A673 (cell line): Measurements from ENCODE around the gene PRR23E. TPM values are rescaled to one million over a fixed set of nuclear protein-coding genes. Genes with fewer than 3 reads are reported as not detected.

Experiments
- BruUV-seq: library from RNA; stranded (reverse); fragments of 400-500 nt; replicated peaks from 2 replicates; lab custom pipeline; 2021; lab: Mats Ljungman, UMichigan
- CTCF ChIA-PET: fragments of 300-600 bp; sonication (Branson Sonifier 250); formaldehyde crosslinking; loops from one replicate; lab custom pipeline; 2022; ENCODE audit warnings: antibody characterized with exemption; lab: Charles Lee
- POLR2A ChIA-PET: fragments of 300-600 bp; sonication (Branson Sonifier 250); formaldehyde crosslinking; loops from one replicate; lab custom pipeline; 2022; ENCODE audit warnings: antibody characterized with exemption; ENCODE audit not compliant: low non-redundant PET; lab: Charles Lee
- DNase-seq: peaks from one replicate; pipeline ENCODE4 v3.0.0-alpha.2; 2015; ENCODE audit warnings: low spot score
- H3K27ac ChIP-seq: fragments of 200-600 bp; sonication (generic); 2 replicates; pipeline ENCODE4 v1.5.1; 2016; ENCODE audit warnings: mixed run types, low read depth, mild to moderate bottlenecking, mixed read lengths, antibody characterized with exemption, low read length; ENCODE audit not compliant: poor library complexity, severe bottlenecking
- H3K27me3 ChIP-seq: fragments of 200-600 bp; sonication (generic); replicated peaks from 2 replicates; pipeline ENCODE4 v1.6.1; 2017; ENCODE audit warnings: mixed run types, low read depth, mild to moderate bottlenecking, mixed read lengths, antibody characterized with exemption, low read length; ENCODE audit not compliant: insufficient read depth, poor library complexity
- H3K36me3 ChIP-seq: fragments of 200-600 bp; sonication (generic); 2 replicates; pipeline ENCODE4 v1.6.1; 2016; ENCODE audit warnings: mixed run types, mild to moderate bottlenecking, mixed read lengths, antibody characterized with exemption, low read length; ENCODE audit not compliant: insufficient read depth, poor library complexity, severe bottlenecking
- H3K4me1 ChIP-seq: fragments of 200-600 bp; sonication (generic); 2 replicates; pipeline ENCODE4 v1.6.1; 2017; ENCODE audit warnings: mixed run types, mild to moderate bottlenecking, mixed read lengths, antibody characterized with exemption, low read length; ENCODE audit not compliant: insufficient read depth, poor library complexity, severe bottlenecking
- H3K4me3 ChIP-seq: fragments of 200-600 bp; sonication (generic); 2 replicates; pipeline ENCODE4 v1.5.1; 2016; ENCODE audit warnings: low read depth, mixed run types, mild to moderate bottlenecking, mixed read lengths, low read length; ENCODE audit not compliant: poor library complexity, severe bottlenecking
- H3K9me3 ChIP-seq: fragments of 200-600 bp; sonication (generic); 2 replicates; pipeline ENCODE4 v1.6.1; 2016; ENCODE audit warnings: mixed run types, low read depth, mild to moderate bottlenecking, mixed read lengths, antibody characterized with exemption, low read length; ENCODE audit not compliant: poor library complexity, severe bottlenecking
- EZH2 ChIP-seq: fragments of 200-600 bp; sonication (generic); IDR thresholded peaks from 2 replicates; pipeline ENCODE4 v1.6.1; 2017; ENCODE audit warnings: borderline replicate concordance, low read depth, mild to moderate bottlenecking, mixed read lengths, antibody characterized with exemption, low read length; ENCODE audit not compliant: poor library complexity, severe bottlenecking
- intact Hi-C: fragments of 100-400 bp; cut with micrococcal nuclease; formaldehyde crosslinking; loops from one replicate; pipeline ENCODE4 v1.10.0; 2022; ENCODE audit not compliant: unreplicated experiment
- total RNA-seq: library from RNA; stranded (reverse); gene quantifications from 2 replicates; pipeline ENCODE4 v1.2.3, GENCODE V29; 2021
- TF ChIP-seq, protein P1 (sequence below): fragments of 300-800, 200-600 bp; sonication (generic); conservative IDR thresholded peaks from 2 replicates; pipeline ENCODE4 v1.5.1; 2017; ENCODE audit warnings: low read depth, mild to moderate bottlenecking, antibody characterized with exemption, low read length, moderate library complexity, mixed read lengths

Gene PRR23E
- total RNA-seq, 1 experiment from 2014 or later = not detected

DNA sequence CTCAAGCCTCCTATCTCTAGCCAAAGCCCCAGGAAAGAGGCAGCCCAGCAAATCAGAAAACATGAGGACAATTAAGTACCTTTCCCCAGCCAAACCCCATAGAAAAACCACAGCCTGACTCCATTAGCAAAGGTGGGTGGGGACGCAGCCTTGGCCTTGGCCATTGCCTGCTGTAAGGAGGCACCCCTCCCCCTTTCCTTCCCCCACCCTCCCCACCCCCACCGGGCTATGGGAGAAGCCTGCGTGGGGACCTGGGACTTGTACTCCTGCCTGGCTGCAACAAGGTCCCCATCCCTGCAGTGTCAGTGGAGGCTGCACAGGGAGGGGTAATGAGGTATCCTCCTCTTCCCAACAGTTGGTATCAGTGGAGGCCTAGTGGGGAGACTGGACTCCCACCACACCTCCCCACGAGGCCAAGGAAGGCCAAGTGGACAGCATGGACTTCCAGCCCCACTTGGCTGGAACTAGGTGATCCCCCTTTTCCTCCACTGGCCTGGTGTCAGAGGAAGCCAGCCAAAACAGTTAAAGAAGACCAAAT is 20.5 kb downstream of the PRR23E start:
- DNase-seq = no peak
- H3K27me3 ChIP-seq = peaks cover 5% of the 10 kb centered on the region
- H3K9me3 ChIP-seq = no peaks in the 10 kb centered on the region
- ChIA-PET CTCF (no interaction called here), POLR2A (no interaction called here)
- TF ChIP-seq, protein P1, sequence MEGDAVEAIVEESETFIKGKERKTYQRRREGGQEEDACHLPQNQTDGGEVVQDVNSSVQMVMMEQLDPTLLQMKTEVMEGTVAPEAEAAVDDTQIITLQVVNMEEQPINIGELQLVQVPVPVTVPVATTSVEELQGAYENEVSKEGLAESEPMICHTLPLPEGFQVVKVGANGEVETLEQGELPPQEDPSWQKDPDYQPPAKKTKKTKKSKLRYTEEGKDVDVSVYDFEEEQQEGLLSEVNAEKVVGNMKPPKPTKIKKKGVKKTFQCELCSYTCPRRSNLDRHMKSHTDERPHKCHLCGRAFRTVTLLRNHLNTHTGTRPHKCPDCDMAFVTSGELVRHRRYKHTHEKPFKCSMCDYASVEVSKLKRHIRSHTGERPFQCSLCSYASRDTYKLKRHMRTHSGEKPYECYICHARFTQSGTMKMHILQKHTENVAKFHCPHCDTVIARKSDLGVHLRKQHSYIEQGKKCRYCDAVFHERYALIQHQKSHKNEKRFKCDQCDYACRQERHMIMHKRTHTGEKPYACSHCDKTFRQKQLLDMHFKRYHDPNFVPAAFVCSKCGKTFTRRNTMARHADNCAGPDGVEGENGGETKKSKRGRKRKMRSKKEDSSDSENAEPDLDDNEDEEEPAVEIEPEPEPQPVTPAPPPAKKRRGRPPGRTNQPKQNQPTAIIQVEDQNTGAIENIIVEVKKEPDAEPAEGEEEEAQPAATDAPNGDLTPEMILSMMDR = no peak
- TF ChIP-seq EZH2 = no peak
- H3K36me3 ChIP-seq = no peaks in the 10 kb centered on the region
- peaks cover 28% of the 10 kb centered on the region for H3K4me1 ChIP-seq
- intact Hi-C loops = no loop called here
- no TSS peak for BruUV-seq
- H3K27ac ChIP-seq = peak overlapping the region; percentile 75
- no peak overlapping the region for H3K4me3 ChIP-seq

DNA sequence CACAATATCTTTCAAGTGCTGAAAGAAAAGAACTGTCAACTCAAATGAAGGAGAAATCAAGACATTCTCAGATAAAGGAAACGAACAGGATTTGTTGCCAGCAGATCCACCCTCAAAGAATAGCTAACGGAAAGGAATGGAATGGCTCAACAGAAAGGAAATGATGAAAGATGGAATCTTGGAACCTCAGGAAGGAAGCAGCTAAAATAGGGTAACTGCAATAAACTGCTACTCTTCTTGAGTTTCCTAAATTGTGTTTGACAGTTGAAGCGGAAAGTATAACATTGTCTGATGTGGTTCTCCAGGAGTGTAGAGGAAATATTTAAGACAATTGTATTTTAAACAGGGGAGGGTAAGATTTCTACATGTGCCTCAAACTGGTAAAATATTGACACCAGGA is 22.0 kb downstream of the PRR23E start:
- Histone ChIP-seq H3K36me3 (no peaks in the 10 kb centered on the region), H3K27ac (peak overlapping the region; percentile 75), H3K27me3 (peaks cover 5% of the 10 kb centered on the region), H3K4me3 (no peak overlapping the region), H3K9me3 (no peaks in the 10 kb centered on the region), H3K4me1 (peaks cover 28% of the 10 kb centered on the region)
- ChIA-PET CTCF (no interaction called here), POLR2A (no interaction called here)
- intact Hi-C loops = no loop called here
- no TSS peak for BruUV-seq
- TF ChIP-seq EZH2 = no peak
- TF ChIP-seq, protein P1 = no peak
- DNase-seq = peak; percentile 79

DNA sequence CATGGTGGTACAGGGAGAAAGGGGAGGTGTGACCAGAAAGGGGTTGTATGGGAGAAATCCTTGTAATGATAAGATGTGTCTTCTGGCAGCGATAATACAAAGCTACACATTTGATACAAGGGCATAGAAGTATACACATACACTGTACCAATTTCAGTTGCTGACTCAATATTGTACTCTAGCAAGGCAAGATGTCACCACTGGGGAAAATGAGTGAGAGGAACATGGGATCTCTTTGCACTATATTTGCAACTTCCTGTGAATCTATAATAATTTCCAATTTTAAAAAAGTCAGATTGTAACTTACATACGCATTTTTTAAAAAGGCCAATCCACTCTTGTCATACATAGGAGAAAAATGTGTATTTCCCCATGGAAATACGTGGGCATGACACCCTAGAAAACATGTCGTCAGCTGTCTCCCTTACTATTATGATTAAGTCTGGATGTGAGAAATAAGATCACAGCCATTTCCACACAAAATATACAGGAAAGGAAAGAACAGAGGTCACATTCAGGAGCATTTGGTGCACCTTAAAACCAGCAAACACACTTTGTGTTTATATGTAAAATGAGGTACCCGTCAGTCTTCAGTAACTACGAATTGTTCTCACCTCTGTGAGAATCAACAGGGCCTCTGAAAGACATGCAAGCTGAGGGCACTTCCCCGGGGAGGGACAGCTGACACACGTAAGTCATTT is 22.9 kb downstream of the PRR23E start:
- intact Hi-C loops = no loop called here
- no TSS peak for BruUV-seq
- Histone ChIP-seq H3K36me3 (no peaks in the 10 kb centered on the region), H3K9me3 (no peaks in the 10 kb centered on the region), H3K27me3 (peaks cover 5% of the 10 kb centered on the region), H3K27ac (peak overlapping the region; percentile 75), H3K4me1 (peaks cover 28% of the 10 kb centered on the region), H3K4me3 (no peak overlapping the region)
- TF ChIP-seq EZH2 = no peak
- TF ChIP-seq, protein P1 = no peak
- no peak for DNase-seq
- CTCF ChIA-PET = no interaction called here
- POLR2A ChIA-PET = no interaction called here
